IMR-90 (cell line): ENCODE data around the gene TTLL8. TPM values are rescaled to one million over a fixed set of nuclear protein-coding genes. Genes with fewer than 3 reads are reported as not detected.

Experiments used
- ATAC-seq: fragments of 200-7000 bp; cut with Tn5 transposase; 2 replicates; pipeline ENCODE4 v1.9.1; 2020; ENCODE audit warnings: low read depth, mild to moderate bottlenecking, moderate library complexity
- BruUV-seq: library from RNA; stranded (reverse); fragments of 400-500 nt; replicated peaks from 2 replicates; lab custom pipeline; 2021; lab: Mats Ljungman, UMichigan
- CTCF ChIA-PET: fragments of 300-600 bp; formaldehyde crosslinking; extraction: SDS; loops from one replicate; lab custom pipeline; 2021; ENCODE audit warnings: antibody characterized with exemption; lab: Yijun Ruan, JAX
- POLR2A ChIA-PET: fragments of 300-600 bp; sonication (Branson Sonifier 250); formaldehyde crosslinking; loops from one replicate; lab custom pipeline; 2022; ENCODE audit warnings: antibody characterized with exemption; ENCODE audit not compliant: unreplicated experiment; lab: Charles Lee
- DNase-seq: peaks from one replicate; pipeline ENCODE4 v3.0.0; 2013
- H2AFZ ChIP-seq: replicated peaks from 2 replicates; pipeline ENCODE3; 2013; ENCODE audit warnings: low read length, mild to moderate bottlenecking; ENCODE audit not compliant: poor library complexity
- H2AK5ac ChIP-seq: 2 replicates; pipeline ENCODE4 v1.6.1; 2013; ENCODE audit warnings: low read depth, low read length, inconsistent platforms
- H2AK9ac ChIP-seq: replicated peaks from 2 replicates; pipeline ENCODE3; 2013; ENCODE audit warnings: mild to moderate bottlenecking, low read depth, low read length, moderate library complexity; ENCODE audit not compliant: poor library complexity
- H2BK120ac ChIP-seq: 2 replicates; pipeline ENCODE4 v1.6.1; 2013; ENCODE audit warnings: low read depth, low read length, inconsistent platforms
- H2BK15ac ChIP-seq: 3 replicates; pipeline ENCODE4 v1.6.1; 2013; ENCODE audit warnings: low read depth, low read length, inconsistent platforms
- H2BK20ac ChIP-seq: 2 replicates; pipeline ENCODE4 v1.6.1; 2013; ENCODE audit warnings: low read depth, mild to moderate bottlenecking, inconsistent platforms, low read length, moderate library complexity
- H2BK5ac ChIP-seq: 2 replicates; pipeline ENCODE4 v1.6.1; 2013; ENCODE audit warnings: mild to moderate bottlenecking, low read depth, low read length, inconsistent platforms; ENCODE audit not compliant: poor library complexity, severe bottlenecking
- H3K14ac ChIP-seq: replicated peaks from 2 replicates; pipeline ENCODE4 v1.6.1; 2013; ENCODE audit warnings: low read depth, low read length, inconsistent platforms
- H3K18ac ChIP-seq: 2 replicates; pipeline ENCODE4 v1.6.1; 2013; ENCODE audit warnings: low read depth, low read length, control low read depth
- H3K23ac ChIP-seq: 2 replicates; pipeline ENCODE4 v1.6.1; 2013; ENCODE audit warnings: low read depth, low read length, inconsistent platforms
- H3K27ac ChIP-seq: 2 replicates; pipeline ENCODE4 v1.5.1; 2013; ENCODE audit warnings: mild to moderate bottlenecking, control low read depth, low read length; ENCODE audit not compliant: insufficient read depth
- H3K27me3 ChIP-seq: 2 replicates; pipeline ENCODE4 v1.6.1; 2013; ENCODE audit warnings: low read length; ENCODE audit not compliant: control insufficient read depth, insufficient read depth
- H3K36me3 ChIP-seq: 2 replicates; pipeline ENCODE4 v1.6.1; 2013; ENCODE audit warnings: low read length, mixed read lengths; ENCODE audit not compliant: control insufficient read depth, insufficient read depth
- H3K4ac ChIP-seq: 2 replicates; pipeline ENCODE4 v1.6.1; 2013; ENCODE audit warnings: low read depth, low read length, inconsistent platforms
- H3K4me1 ChIP-seq: 2 replicates; pipeline ENCODE4 v1.6.1; 2013; ENCODE audit warnings: low read length, mixed read lengths; ENCODE audit not compliant: control insufficient read depth, insufficient read depth
- H3K4me2 ChIP-seq: 2 replicates; pipeline ENCODE4 v1.6.1; 2013; ENCODE audit warnings: low read depth, mild to moderate bottlenecking, control low read depth, low read length, moderate library complexity
- H3K4me3 ChIP-seq: 2 replicates; pipeline ENCODE4 v1.5.1; 2013; ENCODE audit warnings: low read depth, mild to moderate bottlenecking, control low read depth, low read length, moderate library complexity; ENCODE audit not compliant: insufficient read depth
- H3K56ac ChIP-seq: 2 replicates; pipeline ENCODE4 v1.6.1; 2013; ENCODE audit warnings: low read length, inconsistent platforms; ENCODE audit not compliant: insufficient read depth; ENCODE audit errors: extremely low read depth
- H3K79me1 ChIP-seq, 2 experiments: 2 replicates each; pipeline ENCODE4 v1.6.1; 2013; ENCODE audit warnings: low read length in 2 of 2, inconsistent platforms in 1 of 2, low read depth in 1 of 2
- H3K9ac ChIP-seq: 2 replicates; pipeline ENCODE4 v1.6.1; 2013; ENCODE audit warnings: low read depth, low read length, control low read depth
- H3K9me1 ChIP-seq: 2 replicates; pipeline ENCODE4 v1.6.1; 2013; ENCODE audit warnings: low read length, inconsistent platforms; ENCODE audit not compliant: insufficient read depth
- H3K9me3 ChIP-seq: 2 replicates; pipeline ENCODE4 v1.6.1; 2013; ENCODE audit warnings: low read length; ENCODE audit not compliant: control insufficient read depth, insufficient read depth
- H4K20me1 ChIP-seq: 2 replicates; pipeline ENCODE4 v1.6.1; 2013; ENCODE audit warnings: low read length, inconsistent platforms; ENCODE audit not compliant: insufficient read depth
- H4K5ac ChIP-seq: 2 replicates; pipeline ENCODE4 v1.6.1; 2013; ENCODE audit warnings: mild to moderate bottlenecking, low read depth, low read length, control low read depth
- H4K8ac ChIP-seq, 2 experiments: 2 replicates each; pipeline ENCODE4 v1.6.1; 2013; ENCODE audit warnings: low read depth in 2 of 2, low read length in 2 of 2, control low read depth in 1 of 2, inconsistent platforms in 1 of 2
- H4K91ac ChIP-seq: 2 replicates; pipeline ENCODE4 v1.6.1; 2013; ENCODE audit warnings: low read depth, low read length, inconsistent platforms; ENCODE audit not compliant: insufficient read depth
- CTCF ChIP-seq: conservative IDR thresholded peaks from 2 replicates; pipeline ENCODE4 v1.5.1; 2012; ENCODE audit warnings: mild to moderate bottlenecking, low read depth, low read length, improper control_type of control experiment
- ELK1 ChIP-seq: fragments of 150-350 bp; IDR thresholded peaks from 2 replicates; pipeline ENCODE4 v1.6.1; 2016; ENCODE audit warnings: low read depth, mild to moderate bottlenecking, low read length, moderate library complexity, borderline replicate concordance
- FOS ChIP-seq: fragments of 150-350 bp; IDR thresholded peaks from 2 replicates; pipeline ENCODE4 v1.6.1; 2016; ENCODE audit warnings: low read depth, low read length
- MAFK ChIP-seq: IDR thresholded peaks from 2 replicates; pipeline ENCODE4 v1.6.1; 2012; ENCODE audit warnings: low read depth, low read length, improper control_type of control experiment
- MAZ ChIP-seq: IDR thresholded peaks from 2 replicates; pipeline ENCODE4 v1.6.1; 2012; ENCODE audit warnings: low read depth, mild to moderate bottlenecking, low read length, improper control_type of control experiment, moderate library complexity, borderline replicate concordance
- NFE2L2 ChIP-seq: fragments of 150-350 bp; IDR thresholded peaks from 2 replicates; pipeline ENCODE4 v1.6.1; 2016; ENCODE audit warnings: low read depth, mild to moderate bottlenecking, low read length
- RFX5 ChIP-seq: IDR thresholded peaks from 2 replicates; pipeline ENCODE4 v1.8.0; 2012; ENCODE audit warnings: low read depth, mild to moderate bottlenecking, low read length, moderate library complexity
- SMC3 ChIP-seq: fragments of 150-350 bp; IDR thresholded peaks from 2 replicates; pipeline ENCODE4 v1.6.1; 2016; ENCODE audit warnings: low read depth, mild to moderate bottlenecking, antibody characterized with exemption, low read length, moderate library complexity
- USF2 ChIP-seq: fragments of 150-350 bp; IDR thresholded peaks from 2 replicates; pipeline ENCODE4 v1.6.1; 2017; ENCODE audit warnings: mild to moderate bottlenecking, antibody characterized with exemption, low read length, low read depth
- WGBS, 2 experiments: methylation state at CpG; one replicate each; pipeline versions ENCODE4 v1.1.5 to v1.1.7; 2013; ENCODE audit warnings: missing lambda C conversion rate in 2 of 2; ENCODE audit not compliant: insufficient read length in 1 of 2; ENCODE audit errors: extremely low coverage in 2 of 2; 5-methylcytosine and 5-hydroxymethylcytosine counted together
- dilution Hi-C: fragments of 300-500 bp; cut with HindIII; formaldehyde crosslinking; loops from one replicate; pipeline ENCODE4 v1.14.3; 2018; ENCODE audit warnings: low sequenced_read_pairs; ENCODE audit not compliant: unreplicated experiment
- in situ Hi-C: fragments of 300-500 bp; cut with MboI; formaldehyde crosslinking; loops from 3 replicates; pipeline ENCODE4 v1.14.3; 2019; ENCODE audit warnings: low sequenced_read_pairs, inconsistent platforms, mixed read lengths
- intact Hi-C: fragments of 100-400 bp; cut with micrococcal nuclease; formaldehyde crosslinking; loops from 2 replicates; pipeline ENCODE4 v1.10.0; 2022
- polyA plus RNA-seq, 3 experiments: library from polyadenylated mRNA; depleted of rRNA; stranded (reverse); fragments of >200 nt; gene quantifications; 2 replicates each; pipeline ENCODE4 v1.2.3, GENCODE V29; 2012; ENCODE audit warnings: low replicate concordance in 1 of 3
- total RNA-seq: library from RNA; depleted of rRNA; stranded (reverse); fragments of >200 nt; gene quantifications from 2 replicates; pipeline ENCODE4 v1.2.3, GENCODE V29; 2012

Gene TTLL8
- total and polyA plus RNA-seq, 2 of the 4 experiments (the other 2 are of a cell fraction) = not detected

GRCh38 chr22:50058906-50059880, 1.1 kb upstream of the TTLL8 start:
- BruUV-seq = no TSS peak
- Histone ChIP-seq H3K4ac (no peak overlapping the region), H3K36me3 (no peaks in the 10 kb centered on the region), H3K14ac (no peak overlapping the region), H3K23ac (no peak overlapping the region), H4K91ac (no peak overlapping the region), H2AK9ac (no peak overlapping the region), H4K20me1 (no peaks in the 10 kb centered on the region), H2AFZ (peak overlapping the region; percentile 71), H3K9me3 (peaks cover 2% of the 10 kb centered on the region), H3K27ac (no peak overlapping the region), H2BK5ac (no peak overlapping the region), H2AK5ac (no peak overlapping the region), H3K27me3 (peaks cover 43% of the 10 kb centered on the region), H3K9me1 (no peaks in the 10 kb centered on the region), H2BK120ac (no peak overlapping the region), H3K56ac (no peak overlapping the region), H3K79me1 (no peaks in the 10 kb centered on the region), H2BK15ac (no peak overlapping the region), H4K5ac (no peak overlapping the region; the same call in 1 of the 2 replicates), H2BK20ac (no peak overlapping the region), H3K4me1 (peaks cover 6% of the 10 kb centered on the region; the same call in 1 of the 2 replicates), H4K8ac (no peak overlapping the region), H3K4me2 (peak overlapping the region; percentile 23; the same call in 1 of the 2 replicates), H3K4me3 (no peak overlapping the region), H3K18ac (no peak overlapping the region; the same call in 1 of the 2 replicates), H3K9ac (no peak overlapping the region; the same call in 1 of the 2 replicates)
- ATAC-seq = peak; percentile 76
- whole genome bisulfite sequencing, 2 experiments = 0% methylated on average over 2 of the region's 31 CpGs; no CpG with 5 or more reads in 1 of the 2 experiments
- in situ Hi-C loops = no loop called here
- intact Hi-C loops = no loop called here
- ChIA-PET CTCF (no interaction called here), POLR2A (interaction anchor here (0.6 kb wide), 1 partner anchor 137 kb away, joined by 6 read pairs; no protein-coding TSS in a partner anchor)
- DNase-seq = peak; percentile 20
- TF ChIP-seq NFE2L2 = no peak
- TF ChIP-seq USF2 = no peak
- no peak for TF ChIP-seq RFX5
- no peak for TF ChIP-seq SMC3
- no peak for TF ChIP-seq FOS
- peak; percentile 81 for TF ChIP-seq MAFK
- TF ChIP-seq MAZ = no peak
- 0 out of 2 replicates have a peak, but pooled peaks have one; percentile 9 for TF ChIP-seq CTCF
- TF ChIP-seq ELK1 = no peak
- dilution Hi-C loops = no loop called here
